Stimulated activated CD4-positive, alpha-beta T cell treated with anti-CD3 and anti-CD28 coated beads, Interleukin-2, amount 100 ng/mL, for 4 hours (primary cell): ENCODE data around the gene KDM8.
A peak's percentile ranks its signal among the peaks of the same experiment; 100 is the strongest.

Source experiments
- DNase-seq: peaks from one replicate; pipeline ENCODE4 v3.0.0-alpha.2; 2020; ENCODE audit warnings: low read depth

KDM8 gene

DNA sequence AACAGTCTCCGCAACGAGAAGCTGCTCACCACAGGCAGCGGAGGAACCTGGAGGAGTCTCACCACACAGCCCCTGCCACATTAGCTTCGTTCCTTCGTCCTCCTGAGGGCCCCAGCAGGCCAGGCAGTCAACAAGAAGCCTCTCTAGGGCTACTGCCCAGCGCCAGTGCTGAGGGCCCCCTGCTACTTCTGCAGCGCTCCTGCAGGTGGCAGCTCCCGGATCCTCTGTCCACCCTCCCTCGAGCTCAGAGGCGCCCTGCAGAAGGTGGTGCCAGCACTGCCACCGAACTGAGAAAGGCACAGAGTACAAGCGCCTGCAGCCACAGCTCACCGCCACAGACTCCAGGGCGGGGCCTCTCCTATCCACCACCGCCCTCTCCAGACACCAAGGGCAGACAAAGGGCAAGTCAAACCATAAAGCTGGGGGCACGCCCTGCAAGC lies 27.3 kb downstream of the KDM8 start:
- peak; percentile 46 for DNase-seq

DNA sequence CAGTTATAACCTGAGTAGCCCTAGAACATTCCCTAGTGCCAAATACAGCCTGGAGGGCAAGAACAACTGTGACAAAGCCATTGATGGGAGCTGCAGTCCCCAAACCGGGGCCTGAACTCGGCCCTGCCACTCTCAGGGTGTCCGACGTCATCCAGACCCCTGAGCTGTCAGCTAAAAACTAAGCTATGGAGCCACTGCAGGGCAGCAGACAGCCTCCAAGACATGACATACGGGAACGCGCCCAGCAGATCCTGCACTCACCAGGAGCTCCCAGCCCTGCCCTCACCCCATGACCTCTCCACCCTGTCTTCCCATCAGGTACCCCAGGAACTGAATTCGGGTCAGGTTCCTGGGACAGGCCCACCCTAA lies 28.4 kb downstream of the KDM8 start:
- no peak for DNase-seq

DNA sequence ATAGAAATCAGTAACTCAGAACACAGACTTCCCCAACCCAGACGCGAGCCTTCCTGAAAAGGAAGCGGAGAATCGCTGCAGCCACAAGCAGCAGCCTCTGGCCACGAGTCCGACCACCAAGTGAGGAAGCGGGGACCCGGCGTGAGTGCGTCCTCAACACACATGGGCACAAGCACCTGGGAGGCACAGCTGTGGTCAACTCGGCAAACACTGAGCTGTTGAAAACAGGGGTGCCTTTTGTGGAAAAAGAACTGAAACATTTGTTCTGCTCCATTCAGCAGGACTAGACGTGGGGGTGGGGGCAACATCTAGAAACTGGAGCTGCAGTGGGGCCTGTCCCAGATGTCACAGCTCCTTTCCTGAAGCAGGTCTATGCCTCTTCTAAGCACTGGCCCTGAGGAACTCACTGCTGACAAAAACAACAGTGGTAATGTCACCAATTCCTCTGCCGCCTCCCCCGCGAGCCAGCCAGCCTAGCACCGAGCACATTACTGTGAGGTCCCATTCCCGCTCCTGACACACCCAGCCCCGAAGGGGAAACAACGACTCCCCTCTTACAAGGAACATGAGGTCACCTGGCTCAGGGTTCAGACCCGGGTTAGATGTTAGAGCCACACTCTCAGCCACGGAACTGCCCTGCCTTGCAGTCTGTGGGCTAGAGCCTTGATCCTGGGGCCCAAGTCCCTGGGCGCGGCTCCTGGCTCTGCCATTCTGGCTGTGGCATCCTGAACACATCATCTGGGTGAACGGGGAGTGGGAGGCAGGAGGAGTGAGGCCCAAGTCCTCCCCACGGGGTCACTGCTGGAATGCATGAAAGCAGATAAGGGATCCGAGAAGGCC lies 29.0 kb downstream of the KDM8 start:
- DNase-seq, result peak; percentile 21

DNA sequence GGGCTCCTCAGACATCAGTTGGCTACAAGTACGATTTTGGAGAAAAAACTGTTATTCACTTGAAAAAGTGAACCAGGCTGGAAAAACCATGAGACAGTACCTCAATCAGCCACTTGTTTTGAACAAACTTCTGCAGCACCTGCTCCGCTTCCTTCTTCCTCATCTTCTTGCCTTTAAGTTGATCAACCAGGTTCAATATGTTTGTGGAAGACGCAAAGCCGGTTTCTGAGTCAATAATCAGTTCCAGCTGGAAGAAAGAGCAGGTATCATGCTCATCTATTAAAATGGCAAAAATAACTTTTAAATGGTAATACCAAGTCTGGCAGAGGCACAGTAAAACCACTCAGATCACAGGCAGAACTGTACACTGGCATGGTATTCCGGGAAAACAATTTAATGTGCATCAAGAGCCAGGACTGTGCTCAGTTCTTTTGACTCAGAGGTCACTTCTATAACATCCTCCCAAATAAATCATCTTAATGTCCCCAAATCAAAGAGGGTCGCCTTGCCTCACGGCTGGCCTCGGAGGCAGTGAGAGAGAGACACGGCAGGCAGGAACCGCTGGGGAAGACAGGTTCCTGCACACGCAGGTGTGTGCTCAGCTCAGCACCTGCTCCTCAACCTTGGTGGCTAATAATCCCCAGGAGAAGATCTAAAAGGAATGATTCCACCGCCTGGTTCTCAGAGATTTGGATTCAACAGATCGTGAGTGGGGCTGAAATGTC lies 29.7 kb downstream of the KDM8 start:
- DNase-seq, result no peak

DNA sequence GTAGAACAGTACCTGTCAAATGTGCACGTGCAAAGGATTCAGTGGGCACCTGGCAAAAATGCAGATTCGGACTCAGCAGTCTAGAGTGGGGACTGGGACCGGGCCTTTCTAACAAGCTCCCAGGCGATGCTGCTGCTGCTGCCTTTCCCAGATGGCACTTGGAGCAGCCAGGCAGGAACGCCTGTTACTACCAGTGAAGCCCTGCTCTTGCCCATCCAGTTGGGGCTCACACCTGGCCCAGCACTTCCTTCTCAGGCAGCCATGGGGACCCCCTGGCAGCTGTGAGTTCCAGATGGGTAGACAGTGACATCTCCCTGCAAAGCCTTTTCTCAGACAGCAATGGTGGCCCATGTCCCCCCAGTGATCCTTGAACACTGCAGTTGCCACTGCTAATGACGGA lies 30.4 kb downstream of the KDM8 start:
- no peak for DNase-seq

DNA sequence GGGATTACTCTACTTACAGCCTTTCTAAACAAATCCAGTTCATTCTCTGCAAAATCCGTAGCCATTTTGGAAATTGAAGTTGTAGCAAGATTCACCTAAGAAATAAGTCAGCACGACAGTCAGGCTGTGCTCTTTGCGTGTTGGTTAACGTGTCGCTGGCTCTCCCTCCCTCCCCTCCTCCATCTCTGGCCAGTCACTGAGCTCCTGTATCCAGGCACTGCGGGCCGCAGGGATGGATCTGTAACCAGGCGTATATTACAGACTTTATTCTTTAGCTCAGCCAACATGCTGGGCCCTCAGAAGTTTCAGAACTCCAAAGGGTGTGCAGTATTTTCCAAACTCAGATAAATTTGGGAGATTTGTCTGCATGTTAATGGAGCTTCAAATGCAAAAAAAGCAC lies 30.8 kb downstream of the KDM8 start:
- DNase-seq, result no peak

DNA sequence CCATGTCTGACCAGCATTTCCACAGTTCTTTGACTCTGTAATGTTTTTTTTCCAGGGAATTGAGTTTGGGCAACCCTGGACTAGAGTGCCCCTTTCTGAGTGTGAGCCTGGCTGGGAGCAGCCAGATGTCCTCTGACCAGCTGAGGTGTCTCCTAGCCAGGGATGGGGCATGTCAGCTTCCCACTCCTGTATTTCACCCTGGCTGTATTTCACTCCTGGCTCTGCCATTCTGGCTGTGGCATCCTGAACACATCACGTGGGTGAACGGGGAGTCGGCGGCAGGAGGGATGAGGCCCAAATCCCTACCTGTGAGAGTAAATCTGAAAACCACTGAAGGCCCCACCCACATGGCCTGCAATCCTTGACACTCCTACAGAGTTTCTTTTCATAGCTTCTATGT lies 31.3 kb downstream of the KDM8 start:
- no peak for DNase-seq

DNA sequence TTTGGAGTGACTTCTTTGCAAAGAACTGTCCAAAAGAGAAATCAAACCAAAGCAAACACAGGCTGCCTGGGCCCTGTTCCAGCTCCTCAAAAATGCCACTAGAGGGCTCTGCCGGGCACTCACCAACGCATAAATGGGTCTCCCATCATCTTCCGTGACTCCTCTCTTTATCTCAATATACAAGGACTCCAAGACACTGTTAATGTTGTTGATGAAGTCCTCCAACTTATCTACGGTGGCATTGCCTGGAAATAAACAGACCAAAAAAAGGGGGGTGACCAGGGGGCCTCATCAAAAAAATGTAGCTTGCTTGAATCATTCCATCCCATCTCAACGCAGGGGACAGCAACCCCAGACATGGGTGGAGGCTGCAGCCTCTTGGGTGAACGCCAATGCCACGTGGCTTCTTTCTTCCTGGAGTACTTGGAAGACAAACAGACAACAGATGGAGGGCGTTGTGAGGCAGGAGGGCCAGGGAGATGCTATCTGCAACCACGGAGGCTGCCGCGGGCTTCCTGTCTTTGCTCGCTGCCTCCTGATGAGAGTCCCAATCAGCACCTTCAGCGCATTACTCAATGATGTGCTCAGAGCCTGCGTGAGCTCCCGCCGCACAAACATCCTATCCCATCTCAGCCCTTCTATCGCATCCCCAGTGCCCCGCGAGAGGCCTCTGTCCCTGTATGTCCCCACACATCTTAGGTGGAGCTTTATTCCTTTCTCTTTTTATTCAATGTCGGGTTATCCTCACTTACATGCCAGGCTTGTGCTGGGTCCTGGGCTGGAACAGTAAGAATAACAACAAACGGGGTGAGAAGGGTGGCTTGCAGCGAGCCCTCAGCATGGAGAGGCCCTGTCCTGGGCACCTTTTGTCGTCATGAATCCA lies 32.0 kb downstream of the KDM8 start:
- DNase-seq, result peak; percentile 64

DNA sequence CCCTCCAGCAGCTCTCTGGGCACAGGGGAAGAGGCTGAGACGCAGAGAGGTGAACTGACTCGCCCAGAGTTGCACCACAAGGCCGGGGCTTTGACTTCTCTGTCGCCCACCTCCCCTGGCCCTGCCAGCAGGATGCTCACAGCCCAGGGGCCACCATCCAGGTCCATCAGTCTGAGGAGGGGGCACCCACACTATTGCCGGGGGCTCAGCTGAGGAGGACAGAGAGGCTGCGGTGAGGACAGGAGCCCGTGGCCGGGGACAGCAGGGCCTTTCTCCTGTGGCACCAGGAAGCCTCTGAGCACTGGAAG lies 32.6 kb downstream of the KDM8 start:
- DNase-seq, result no peak

DNA sequence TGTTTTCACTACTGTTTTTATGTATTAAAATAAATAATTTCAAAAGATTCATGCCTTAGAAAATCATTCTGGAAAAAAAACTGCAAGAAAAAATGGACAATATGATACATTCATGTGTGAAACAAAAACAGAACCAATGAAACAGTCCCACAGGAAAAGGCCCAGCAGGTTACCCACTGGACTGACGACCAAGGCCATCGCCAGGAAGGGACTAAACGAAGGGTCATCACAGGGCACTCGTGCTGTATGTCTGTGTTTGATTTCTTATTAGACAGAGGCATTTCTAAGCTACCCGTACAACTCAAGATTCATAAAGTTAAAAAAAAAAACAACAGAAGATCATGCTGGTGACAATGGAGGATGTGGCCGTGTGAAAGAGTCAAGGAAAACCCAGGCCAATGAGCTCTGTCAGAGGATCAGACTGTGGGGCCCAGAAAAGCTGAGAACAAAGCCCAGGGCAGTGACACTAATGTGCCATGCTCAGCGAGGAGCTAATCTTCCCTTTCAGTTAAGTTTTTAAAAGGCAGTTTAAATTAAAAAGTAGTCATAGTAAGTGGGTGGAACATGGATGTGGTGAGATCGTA lies 33.4 kb downstream of the KDM8 start:
- DNase-seq, result no peak

DNA sequence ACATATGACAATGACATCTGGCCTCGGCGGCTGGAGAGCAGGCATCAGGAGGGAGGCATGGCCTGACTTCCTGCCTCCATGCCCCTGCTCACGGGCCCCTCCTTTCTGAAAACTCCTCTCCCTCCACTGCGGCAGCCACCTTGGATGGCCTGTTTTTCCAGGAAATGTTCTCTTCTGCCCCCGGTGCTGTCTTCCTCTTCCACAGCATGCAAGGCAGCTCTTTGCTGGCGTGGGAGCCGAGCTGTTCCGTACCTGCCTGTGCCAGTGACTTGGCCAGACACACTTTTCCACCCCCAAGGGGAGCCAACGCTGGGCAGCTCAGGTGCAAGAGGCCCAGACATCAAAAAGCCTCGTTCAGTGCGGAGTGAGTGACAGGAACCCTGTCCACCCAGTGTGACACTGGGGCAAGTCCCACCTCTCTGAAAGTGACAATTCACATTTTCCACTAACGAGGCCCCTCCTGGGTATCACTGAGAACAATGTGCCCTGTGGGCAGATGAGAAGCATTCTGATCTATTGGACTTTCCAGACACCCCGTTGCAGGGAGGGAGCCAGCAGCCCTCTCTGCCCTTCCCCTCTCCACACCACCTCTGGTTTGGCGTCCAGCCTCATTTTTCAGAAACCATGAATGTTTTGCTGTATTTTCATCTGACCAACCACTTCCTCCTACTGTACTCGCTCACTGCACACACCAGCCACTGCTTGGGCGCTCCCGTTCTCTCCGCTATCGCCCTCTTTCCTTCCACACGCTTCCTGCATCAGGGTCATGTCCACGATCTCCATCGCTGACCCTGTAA lies 34.1 kb downstream of the KDM8 start:
- DNase-seq, result peak; percentile 83

DNA sequence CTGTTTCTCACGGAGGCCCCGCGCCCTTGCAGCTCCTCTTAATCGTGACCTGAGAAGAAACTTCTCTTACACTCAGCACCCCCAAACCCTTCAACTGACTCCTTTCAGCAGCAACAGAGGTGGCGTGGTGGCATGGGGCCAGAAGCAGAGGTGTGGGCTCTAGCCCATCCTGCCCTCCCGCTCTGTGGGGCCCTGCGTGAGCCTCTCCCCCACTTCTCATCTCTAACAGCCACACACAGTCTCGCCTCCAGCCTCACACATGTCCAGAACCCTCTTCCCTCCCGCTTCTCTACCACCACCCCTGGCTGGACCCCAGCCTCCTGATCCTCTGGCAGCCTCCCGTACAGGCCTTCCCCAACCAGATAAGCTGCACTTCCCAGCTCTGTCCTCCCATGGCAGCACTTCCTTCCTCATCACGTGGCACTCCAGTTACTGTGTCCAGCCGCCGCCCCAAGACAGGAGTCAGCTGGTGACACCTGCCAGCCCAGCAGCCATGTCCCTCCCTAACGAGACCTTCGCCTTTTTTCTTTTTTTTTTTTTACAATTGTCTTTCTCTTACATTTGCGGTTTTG lies 34.8 kb downstream of the KDM8 start:
- DNase-seq, result peak; percentile 23

DNA sequence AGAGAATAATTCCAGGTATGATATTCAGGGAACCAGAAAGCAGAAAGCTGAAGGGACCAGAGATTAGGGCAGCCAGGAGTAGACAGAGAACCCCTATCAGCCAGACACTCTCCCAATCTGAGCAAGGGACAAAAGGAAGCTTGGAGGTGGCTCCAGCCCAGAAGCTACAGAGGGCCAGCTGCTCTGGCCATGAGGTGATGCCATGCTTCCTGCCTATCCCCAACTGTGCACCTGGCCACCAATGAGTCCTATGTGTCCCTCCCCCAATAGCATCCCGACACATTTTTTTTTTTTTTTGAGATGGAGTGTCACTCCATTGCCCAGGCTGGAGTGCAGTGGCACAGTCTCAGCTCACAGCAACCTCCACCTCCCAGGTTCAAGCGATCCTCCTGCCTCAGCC lies 35.3 kb downstream of the KDM8 start:
- no peak for DNase-seq

DNA sequence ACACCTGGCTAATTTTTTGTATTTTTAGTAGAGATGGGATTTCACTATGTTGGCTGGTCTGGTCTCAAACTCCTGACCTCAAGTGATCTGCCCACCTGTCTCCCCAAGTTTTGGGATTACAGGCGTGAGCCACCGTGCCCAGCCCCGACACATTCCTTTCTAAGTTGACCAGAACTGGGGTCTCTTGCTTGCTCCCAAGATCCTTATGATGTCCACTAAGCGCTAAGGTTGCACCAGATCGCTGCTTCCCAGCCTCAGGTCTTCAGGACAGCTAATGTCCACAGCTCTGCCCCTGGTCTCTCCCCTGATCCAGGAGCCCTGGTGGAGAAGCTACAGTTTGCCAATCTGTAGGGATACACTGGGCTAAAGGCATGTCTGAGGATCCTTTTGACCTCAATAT lies 35.7 kb downstream of the KDM8 start:
- DNase-seq, result no peak

DNA sequence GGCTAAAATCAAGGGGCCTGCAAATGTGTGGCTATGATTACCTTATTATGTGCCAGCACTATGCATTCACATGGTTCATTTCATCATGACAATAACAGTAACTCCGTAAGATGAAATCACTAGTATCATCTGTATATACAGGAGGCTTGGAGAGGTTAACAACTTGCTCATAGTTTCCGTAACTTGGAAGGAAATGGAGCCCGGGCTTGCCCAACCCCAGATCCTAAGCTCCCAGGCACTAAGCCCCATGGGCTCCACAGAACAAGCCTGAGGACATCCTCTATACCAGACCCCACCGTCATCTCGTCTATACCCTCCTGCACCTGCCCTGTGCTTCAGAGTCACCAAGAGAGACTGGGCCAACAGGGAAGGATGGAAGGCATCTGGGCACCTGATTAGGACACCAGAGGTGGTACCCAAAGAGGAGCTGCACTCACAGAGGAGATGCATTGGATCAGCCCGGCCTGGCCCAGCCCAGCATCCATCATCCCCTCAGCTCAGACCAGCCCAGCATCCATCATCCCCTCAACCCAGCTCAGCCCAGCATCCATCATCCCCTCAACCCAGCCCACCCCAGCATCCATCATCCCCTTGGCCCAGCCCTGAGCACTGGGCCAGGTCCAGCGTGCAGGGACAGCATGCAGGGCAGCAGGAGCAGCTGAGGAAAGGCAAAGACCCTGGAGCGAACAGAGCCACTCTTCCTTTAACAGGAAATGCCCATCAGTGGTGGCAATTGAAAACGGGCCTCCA lies 36.8 kb downstream of the KDM8 start:
- DNase-seq, result no peak

DNA sequence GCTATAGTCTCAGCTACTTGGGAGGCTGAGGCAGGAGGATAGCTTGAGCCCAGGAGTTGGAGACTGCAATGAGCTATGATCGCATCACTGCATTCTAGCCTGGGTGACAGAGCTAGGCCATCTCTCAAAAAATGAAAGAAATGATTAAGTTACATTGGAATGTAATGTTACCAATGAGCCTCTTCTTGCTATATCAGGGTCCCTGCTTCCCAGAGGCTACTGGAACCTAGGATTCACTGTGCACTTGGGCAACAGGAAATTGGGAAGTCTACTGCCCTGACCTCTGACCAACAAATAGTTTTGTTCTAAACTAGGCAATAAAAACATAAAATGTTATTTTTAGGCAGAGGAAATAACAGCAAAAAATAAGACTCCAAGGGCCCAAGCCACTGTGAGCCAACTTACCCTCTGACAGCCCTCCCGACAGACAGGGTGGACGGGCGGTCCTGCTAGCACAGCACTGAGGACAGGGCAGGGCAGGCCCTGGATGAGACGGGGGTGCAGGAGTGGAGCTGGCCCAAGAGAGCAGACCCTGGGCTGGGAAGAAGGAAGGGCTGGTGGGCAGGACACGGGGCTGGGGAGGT lies 37.7 kb downstream of the KDM8 start:
- DNase-seq, result no peak

DNA sequence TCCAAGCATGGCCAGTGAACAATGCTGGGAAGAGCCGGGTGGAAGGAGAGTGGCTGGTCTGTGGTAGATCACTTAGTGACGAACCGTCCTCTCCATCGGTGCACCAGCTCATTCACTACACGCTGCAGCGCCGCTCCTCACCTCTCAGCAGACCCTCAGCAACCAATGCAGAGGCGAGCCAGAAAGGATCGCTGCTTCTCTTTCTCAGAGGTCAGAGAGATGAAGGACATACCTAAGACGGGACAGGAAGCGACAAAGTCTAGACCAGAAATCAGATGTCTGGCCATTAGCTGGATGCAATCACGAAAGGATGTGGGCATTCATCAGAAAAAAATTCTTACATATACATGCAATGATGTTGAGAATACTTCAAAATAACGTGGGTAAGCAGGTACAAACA lies 38.3 kb downstream of the KDM8 start:
- no peak for DNase-seq

DNA sequence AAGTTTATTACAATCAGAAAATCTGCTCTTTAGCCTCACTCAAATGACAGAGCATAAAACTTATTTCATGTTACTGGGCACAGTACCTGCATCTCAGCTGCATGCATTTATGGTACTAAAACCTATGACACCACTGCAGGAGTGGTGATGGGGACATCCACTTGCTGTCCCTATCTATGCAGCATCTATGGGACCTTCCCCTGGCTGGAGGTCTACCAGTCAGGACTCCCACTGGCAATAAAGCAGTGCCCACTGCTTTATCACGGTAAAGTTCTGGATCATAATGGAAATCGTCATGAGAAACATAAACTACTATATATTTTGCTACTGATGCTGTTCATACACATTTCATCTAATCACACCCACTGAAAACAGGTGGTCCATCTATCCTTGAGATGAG lies 39.1 kb downstream of the KDM8 start:
- DNase-seq, result no peak

DNA sequence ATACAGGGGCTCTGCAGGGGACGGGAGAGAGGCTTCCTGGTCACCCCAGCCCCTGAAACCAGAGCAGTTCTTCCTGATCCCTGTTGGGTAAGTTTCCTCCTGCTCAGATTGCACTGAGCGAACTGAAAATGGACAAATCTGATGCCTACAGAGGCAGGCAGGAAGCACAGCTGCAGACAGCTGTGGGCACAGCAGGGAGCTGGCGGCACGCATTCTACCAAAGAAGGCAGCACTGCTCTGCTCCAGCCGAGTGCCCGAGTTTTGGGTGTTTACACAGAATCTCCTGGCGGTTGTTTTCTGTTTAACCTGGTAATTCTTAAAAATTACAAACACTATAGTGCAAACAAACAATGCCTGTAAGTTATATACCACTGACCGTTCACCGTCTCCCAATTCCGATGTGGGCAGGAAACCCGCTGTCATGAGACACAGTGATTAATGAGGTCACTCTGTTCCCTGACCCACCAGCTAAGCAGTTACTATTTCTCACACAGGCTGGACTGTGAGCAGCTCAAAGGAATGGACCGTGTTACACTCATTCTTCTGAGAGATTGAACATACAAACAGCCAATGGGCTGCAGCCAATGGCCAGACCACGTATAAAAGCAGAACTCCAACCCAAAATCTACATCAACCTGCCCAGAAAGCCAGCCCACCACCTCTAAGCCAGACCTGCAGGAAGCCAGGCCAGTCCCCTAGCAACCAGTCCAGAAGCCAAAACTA lies 39.7 kb downstream of the KDM8 start:
- DNase-seq, result no peak
